Erythroblast (primary cell): ENCODE measurements around the gene CYP4F2.

ENCODE experiments used
- GATA1 ChIP-seq: IDR thresholded peaks from 2 replicates; pipeline ENCODE4 v1.6.1; 2011; ENCODE audit warnings: low read depth, mild to moderate bottlenecking, control low read depth, low read length, moderate library complexity
- POLR2A ChIP-seq: IDR thresholded peaks from 2 replicates; pipeline ENCODE4 v1.6.1; 2011; ENCODE audit warnings: mild to moderate bottlenecking, low read length

GRCh38 chr19:15874821-15875474 lies 22.9 kb downstream of the CYP4F2 start:
- TF ChIP-seq POLR2A (no peak), GATA1 (no peak)
